Cardiac fibroblast (primary cell): ENCODE results near the gene HLA-DQA2.

Experiments used
- DNase-seq, 2 donors: peaks; one replicate each; pipeline versions ENCODE4 v3.0.0 to v3.0.0-alpha.2; 2010; ENCODE audit warnings: low read depth in 2 of 2
- H3K4me3 ChIP-seq, 2 donors: replicated peaks in 1 of 2; 1 replicate in 1 of 2; 2 replicates in 1 of 2; pipeline ENCODE4 v1.5.1; 2011; ENCODE audit warnings: low read depth in 2 of 2, low read length in 2 of 2, mild to moderate bottlenecking in 2 of 2, moderate library complexity in 1 of 2
- TF ChIP-seq, protein P1 (sequence below): IDR thresholded peaks from one replicate; pipeline ENCODE4 v1.5.1; 2011; ENCODE audit warnings: low read depth, mild to moderate bottlenecking, low read length, inconsistent platforms

HLA-DQA2 gene

GRCh38 chr6:32752580-32752979 is 11.4 kb downstream of the HLA-DQA2 start:
- TF ChIP-seq, protein P1, sequence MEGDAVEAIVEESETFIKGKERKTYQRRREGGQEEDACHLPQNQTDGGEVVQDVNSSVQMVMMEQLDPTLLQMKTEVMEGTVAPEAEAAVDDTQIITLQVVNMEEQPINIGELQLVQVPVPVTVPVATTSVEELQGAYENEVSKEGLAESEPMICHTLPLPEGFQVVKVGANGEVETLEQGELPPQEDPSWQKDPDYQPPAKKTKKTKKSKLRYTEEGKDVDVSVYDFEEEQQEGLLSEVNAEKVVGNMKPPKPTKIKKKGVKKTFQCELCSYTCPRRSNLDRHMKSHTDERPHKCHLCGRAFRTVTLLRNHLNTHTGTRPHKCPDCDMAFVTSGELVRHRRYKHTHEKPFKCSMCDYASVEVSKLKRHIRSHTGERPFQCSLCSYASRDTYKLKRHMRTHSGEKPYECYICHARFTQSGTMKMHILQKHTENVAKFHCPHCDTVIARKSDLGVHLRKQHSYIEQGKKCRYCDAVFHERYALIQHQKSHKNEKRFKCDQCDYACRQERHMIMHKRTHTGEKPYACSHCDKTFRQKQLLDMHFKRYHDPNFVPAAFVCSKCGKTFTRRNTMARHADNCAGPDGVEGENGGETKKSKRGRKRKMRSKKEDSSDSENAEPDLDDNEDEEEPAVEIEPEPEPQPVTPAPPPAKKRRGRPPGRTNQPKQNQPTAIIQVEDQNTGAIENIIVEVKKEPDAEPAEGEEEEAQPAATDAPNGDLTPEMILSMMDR, result no peak
- no peak overlapping the region for H3K4me3 ChIP-seq
- DNase-seq, result peak in 1 of 2 donors; percentile 43

DNA sequence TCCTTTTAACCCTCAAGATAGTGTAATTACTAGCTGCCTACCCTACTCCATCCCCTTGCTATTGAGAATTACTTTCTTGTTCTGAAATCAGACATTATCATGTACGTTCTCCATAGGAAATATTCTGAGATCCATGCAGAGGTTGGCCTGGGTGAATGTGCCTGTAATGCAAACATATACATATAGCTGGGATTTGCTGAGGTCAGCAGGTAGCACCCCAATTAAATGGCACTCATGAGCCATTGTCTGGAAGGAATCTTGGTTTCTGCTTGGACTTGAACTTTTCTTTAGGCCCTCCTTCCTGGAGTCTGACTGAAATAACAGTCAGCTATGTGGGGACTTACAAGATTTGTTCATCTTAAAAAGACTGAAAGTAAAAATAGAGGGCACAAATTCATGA is 18.5 kb downstream of the HLA-DQA2 start:
- TF ChIP-seq, protein P1, result no peak
- DNase-seq, result no peak
- no peak overlapping the region for H3K4me3 ChIP-seq

DNA sequence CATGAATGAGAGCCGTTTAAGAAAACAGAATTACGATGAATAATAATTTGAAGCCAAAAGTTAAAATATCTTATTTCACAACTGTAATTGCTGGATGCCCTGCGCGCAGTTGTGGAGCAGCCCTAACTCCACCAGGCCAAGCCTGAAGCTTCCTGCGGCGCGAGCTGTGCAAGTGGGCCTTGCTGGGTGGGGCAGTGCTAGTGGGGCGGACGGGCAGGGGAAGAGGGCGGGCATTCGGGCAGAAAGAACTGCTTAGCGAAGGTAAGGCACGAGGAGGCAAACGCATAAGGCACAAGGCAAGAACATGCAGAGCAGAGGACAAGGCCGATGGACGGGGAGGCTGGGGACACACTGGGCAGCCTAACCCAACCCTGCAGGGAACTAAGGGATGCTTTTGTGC is 19.9 kb downstream of the HLA-DQA2 start:
- H3K4me3 ChIP-seq, result no peak overlapping the region
- DNase-seq, result no peak
- TF ChIP-seq, protein P1, result no peak

- DNase-seq, result no peak
- TF ChIP-seq, protein P1, result no peak
- H3K4me3 ChIP-seq, result no peak overlapping the region
These were observed 20.4 kb downstream of the HLA-DQA2 start for GRCh38 chr6:32761548-32761947.

DNA sequence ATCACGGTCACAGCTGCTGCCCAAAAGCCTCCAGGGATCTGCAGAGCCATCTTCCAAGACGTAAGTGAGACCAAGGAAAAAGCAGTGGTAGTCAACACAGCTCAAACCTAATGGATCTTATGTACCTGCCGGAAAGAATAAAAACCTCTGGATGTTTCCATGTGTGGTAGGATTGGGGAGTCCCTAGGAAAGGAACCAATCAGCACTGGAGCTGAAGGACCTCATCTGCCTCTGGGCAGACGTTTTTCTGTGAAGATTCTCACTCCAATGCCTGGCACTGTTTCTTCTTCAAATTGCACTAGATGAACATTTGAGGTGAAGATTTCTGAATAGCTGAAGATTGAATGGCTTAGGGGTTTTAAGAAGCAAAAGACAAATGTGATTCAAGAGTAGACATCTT is 22.2 kb downstream of the HLA-DQA2 start, which contains the start of gene HLA-DQB2:
Gene HLA-DQB2, minus strand, starts transcription at position 112 of the 400 bp plus-strand sequence. Its CDS starts 62 bp downstream, at position 50.
- no peak within 1 kb of the TSS for H3K4me3 ChIP-seq
- DNase-seq, result peak; percentile 5 to 17
- TF ChIP-seq, protein P1, result no peak

DNA sequence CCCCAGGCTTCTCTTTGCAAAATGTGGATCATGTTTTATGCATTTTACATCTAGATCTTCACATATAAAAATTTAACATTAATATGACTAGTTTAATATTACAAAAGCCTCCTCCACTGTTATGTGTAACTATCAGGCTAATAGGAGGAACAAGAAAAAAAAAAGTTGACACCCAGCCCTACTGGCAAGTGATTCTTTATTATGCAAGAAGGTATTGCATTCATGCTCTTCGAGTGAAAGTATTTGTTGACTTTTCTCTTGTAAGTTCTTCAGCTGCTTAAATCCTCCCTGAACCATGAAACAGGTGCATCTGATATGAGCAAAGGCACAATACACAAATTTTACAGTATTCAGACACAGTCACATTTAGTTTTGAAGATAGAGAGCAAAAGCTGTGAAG is 22.9 kb downstream of the HLA-DQA2 start:
- no peak for DNase-seq
- no peak overlapping the region for H3K4me3 ChIP-seq
- TF ChIP-seq, protein P1, result no peak

- H3K4me3 ChIP-seq, result no peak overlapping the region
- no peak for DNase-seq
- TF ChIP-seq, protein P1, result no peak
These were observed 31.5 kb downstream of the HLA-DQA2 start for GRCh38 chr6:32772656-32773055.
